ENCODE measurements around the gene SGSM2.
A peak's percentile ranks its signal among the peaks of the same experiment; 100 is the strongest.

Gene SGSM2

GRCh38 chr17:2398655-2399571 lies 61.6 kb downstream of the SGSM2 start:
- Histone ChIP-seq H3K4me2 (peak overlapping the region; percentile 97 to 100 (median 99)), H3K9me3 (replicated peaks in 1 of 11) (no peaks in the 10 kb centered on the region), H3K4me3 (peak overlapping the region; percentile 78 to 98 (median 94)), H3K4me1 (peaks cover 60 to 71% (median 68%) of the 10 kb centered on the region in 10 experiments), H3K9ac (peak overlapping the region; percentile 96 to 100 (median 98)), H3K36me3 (no peaks in the 10 kb centered on the region), H4K20me1 (peaks cover 4 to 59% (median 18%) of the 10 kb centered on the region in 11 experiments; a peak in 14 of 22 replicates), H3K27me3 (no peaks in the 10 kb centered on the region), H3K27ac (peak overlapping the region; percentile 91 to 100 (median 98))
- TF ChIP-seq Cebpa-rat (IDR thresholded peaks at IDR 0.05): no peak

- Histone ChIP-seq H4K20me1 (peaks cover 4 to 52% (median 18%) of the 10 kb centered on the region in 11 experiments; a peak in 14 of 22 replicates), H3K27ac (peak overlapping the region; percentile 91 to 100 (median 98))
These were observed 62.5 kb downstream of the SGSM2 start for GRCh38 chr17:2399572-2400473.

DNA sequence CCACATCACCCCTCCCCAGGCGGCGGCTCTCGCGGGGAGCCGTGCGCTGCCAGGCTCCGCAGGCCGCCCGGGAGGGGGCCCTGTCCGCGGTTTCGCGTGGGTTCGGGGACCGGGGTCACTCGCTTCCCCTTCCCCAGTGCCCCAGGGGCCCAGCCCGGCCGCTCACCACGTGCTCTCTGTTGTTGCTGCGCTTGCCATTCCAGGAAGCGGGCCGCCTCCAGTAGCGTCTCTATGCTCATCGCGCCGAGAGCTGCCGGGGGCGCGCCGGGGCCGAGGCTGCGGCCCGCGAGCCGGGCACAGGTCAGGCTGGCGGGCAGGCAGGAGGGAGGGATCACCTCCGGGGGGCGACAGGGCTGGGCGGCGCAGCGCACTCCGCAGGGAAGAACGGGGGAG lies 63.2 kb downstream of the SGSM2 start:
- H3K4me3 ChIP-seq: peak overlapping the region; percentile 78 to 98 (median 94)
- peaks cover 61 to 71% (median 69%) of the 10 kb centered on the region in 10 experiments for H3K4me1 ChIP-seq
- no peaks in the 10 kb centered on the region for H3K27me3 ChIP-seq
- peak overlapping the region; percentile 96 to 100 (median 98) for H3K9ac ChIP-seq
- no peaks in the 10 kb centered on the region for H3K36me3 ChIP-seq
- H3K9me3 ChIP-seq (replicated peaks in 1 of 11): no peaks in the 10 kb centered on the region
- H3K27ac ChIP-seq: peak overlapping the region; percentile 91 to 100 (median 98)
- peak overlapping the region; percentile 97 to 100 (median 99) for H3K4me2 ChIP-seq
- H4K20me1 ChIP-seq: peaks cover 4 to 46% (median 17%) of the 10 kb centered on the region in 11 experiments; a peak in 14 of 22 replicates
- TF ChIP-seq Cebpa-rat (IDR thresholded peaks at IDR 0.05): no peak

More at GRCh38 chr17:2399572-2400473, 62.5 kb downstream of the SGSM2 start:
- H3K36me3 ChIP-seq: no peaks in the 10 kb centered on the region
- H3K9me3 ChIP-seq (replicated peaks in 1 of 11): no peaks in the 10 kb centered on the region
- H3K4me3 ChIP-seq: peak overlapping the region; percentile 78 to 98 (median 94)
- TF ChIP-seq Cebpa-rat (IDR thresholded peaks at IDR 0.05): no peak
- peak overlapping the region; percentile 97 to 100 (median 99) for H3K4me2 ChIP-seq
- H3K27me3 ChIP-seq: no peaks in the 10 kb centered on the region
- H3K9ac ChIP-seq: peak overlapping the region; percentile 96 to 100 (median 98)
- H3K4me1 ChIP-seq: peaks cover 61 to 71% (median 69%) of the 10 kb centered on the region in 10 experiments

- peak within 1 kb of the TSS; percentile 97 to 100 (median 99) for H3K4me2 ChIP-seq
- peak within 1 kb of the TSS; percentile 91 to 100 (median 98) for H3K27ac ChIP-seq
- no peaks in the 10 kb centered on the region for H3K27me3 ChIP-seq
- no peak for TF ChIP-seq Cebpa-rat (IDR thresholded peaks at IDR 0.05)
- peaks cover 61 to 71% (median 69%) of the 10 kb centered on the region in 10 experiments for H3K4me1 ChIP-seq
- peaks cover 0 to 41% (median 14%) of the 10 kb centered on the region in 11 experiments; a peak in 13 of 22 replicates for H4K20me1 ChIP-seq
- no peaks in the 10 kb centered on the region for H3K9me3 ChIP-seq (replicated peaks in 1 of 11)
- no peaks in the 10 kb centered on the region for H3K36me3 ChIP-seq
- peak within 1 kb of the TSS; percentile 78 to 98 (median 94) for H3K4me3 ChIP-seq
- H3K9ac ChIP-seq: peak within 1 kb of the TSS; percentile 96 to 100 (median 98)
These were observed 63.6 kb downstream of the SGSM2 start, which contains the start of gene MNT for GRCh38 chr17:2400877-2401425. MNT (minus strand) TSS chr17:2401060; CDS start chr17:2400712, 348 bp downstream.

DNA sequence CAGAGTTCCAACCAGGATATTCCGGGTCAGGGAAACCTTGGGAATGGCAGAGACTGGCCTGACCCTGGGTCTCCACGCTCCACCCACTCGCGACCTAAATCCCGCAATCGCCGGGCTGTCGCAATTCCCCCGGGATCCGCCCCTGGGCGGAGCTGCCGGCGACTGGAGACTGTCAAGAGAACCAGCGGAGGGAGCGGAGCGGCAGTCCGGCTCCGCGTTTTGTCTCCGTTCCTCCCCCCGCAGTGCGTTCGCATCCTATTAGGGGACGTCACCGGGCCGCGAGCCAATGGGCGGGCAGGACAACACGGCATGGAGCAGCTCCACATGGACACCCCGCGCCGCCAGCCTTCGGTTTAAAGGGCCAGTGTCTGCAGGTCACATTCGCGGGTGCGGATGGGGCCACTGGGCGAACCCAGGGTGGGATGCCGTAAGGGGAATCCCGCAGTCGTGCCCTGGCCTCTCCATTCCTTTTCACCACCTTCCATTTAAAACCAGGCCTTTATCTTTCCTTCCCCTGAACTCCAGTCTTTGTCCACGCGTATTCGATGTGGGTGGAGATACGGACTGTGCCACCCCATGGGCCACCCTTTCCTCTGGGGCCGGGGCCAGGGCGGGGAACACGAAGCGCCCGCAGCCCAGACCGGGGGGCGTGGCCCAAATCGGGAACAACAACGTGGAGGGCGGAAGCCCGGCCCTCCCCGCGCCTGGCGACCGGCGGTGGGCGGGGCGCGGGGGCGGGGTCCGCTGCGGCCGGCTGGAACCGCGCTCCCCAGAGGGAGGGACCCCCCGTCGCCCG lies 64.3 kb downstream of the SGSM2 start:
- Histone ChIP-seq H3K27ac (peak overlapping the region; percentile 91 to 100 (median 98)), H4K20me1 (peaks cover 0 to 34% (median 9%) of the 10 kb centered on the region in 11 experiments; a peak in 10 of 22 replicates), H3K4me3 (peak overlapping the region; percentile 78 to 98 (median 94)), H3K27me3 (no peaks in the 10 kb centered on the region), H3K9me3 (replicated peaks in 1 of 11) (no peaks in the 10 kb centered on the region), H3K4me2 (peak overlapping the region; percentile 61 to 99 (median 91)), H3K9ac (peak overlapping the region; percentile 96 to 100 (median 98)), H3K36me3 (peaks cover 0 to 2% (median 0%) of the 10 kb centered on the region in 11 experiments; a peak in 1 of 22 replicates), H3K4me1 (peaks cover 62 to 71% (median 69%) of the 10 kb centered on the region in 10 experiments)
- peak; percentile 67 to 97 (median 86); a peak in 20 of 22 replicates for TF ChIP-seq Cebpa-rat (IDR thresholded peaks at IDR 0.05)

- Histone ChIP-seq H3K27ac (peak overlapping the region; percentile 73 to 100 (median 98)), H3K27me3 (no peaks in the 10 kb centered on the region), H4K20me1 (peaks cover 0 to 25% (median 8%) of the 10 kb centered on the region in 11 experiments; a peak in 9 of 22 replicates), H3K9me3 (replicated peaks in 1 of 11) (no peaks in the 10 kb centered on the region), H3K9ac (peak overlapping the region; percentile 74 to 100 (median 98)), H3K36me3 (peaks cover 0 to 11% (median 0%) of the 10 kb centered on the region in 11 experiments; a peak in 5 of 22 replicates), H3K4me1 (peaks cover 65 to 72% (median 71%) of the 10 kb centered on the region in 10 experiments), H3K4me3 (peak overlapping the region; percentile 60 to 98 (median 92)), H3K4me2 (peak overlapping the region; percentile 78 to 98 (median 94))
- TF ChIP-seq Cebpa-rat (IDR thresholded peaks at IDR 0.05): no peak
These were observed 65.2 kb downstream of the SGSM2 start for GRCh38 chr17:2402544-2402943.

- peaks cover 0 to 12% (median 0%) of the 10 kb centered on the region in 11 experiments; a peak in 5 of 22 replicates for H3K36me3 ChIP-seq
- H3K9me3 ChIP-seq (replicated peaks in 1 of 11): no peaks in the 10 kb centered on the region
- H3K4me3 ChIP-seq: peak overlapping the region in 5 of 10 experiments; percentile 78 to 98 (median 96); a peak in 5 of 20 replicates
- peak overlapping the region in 9 of 11 experiments; percentile 95 to 100 (median 98); a peak in 17 of 22 replicates for H3K27ac ChIP-seq
- H3K4me1 ChIP-seq: peaks cover 65 to 72% (median 69%) of the 10 kb centered on the region in 10 experiments
- H3K27me3 ChIP-seq: no peaks in the 10 kb centered on the region
- H3K9ac ChIP-seq: peak overlapping the region in 10 of 11 experiments; percentile 35 to 100 (median 98); a peak in 15 of 22 replicates
- H4K20me1 ChIP-seq: peaks cover 0 to 20% (median 4%) of the 10 kb centered on the region in 11 experiments; a peak in 8 of 22 replicates
- TF ChIP-seq Cebpa-rat (IDR thresholded peaks at IDR 0.05): no peak
- H3K4me2 ChIP-seq: peak overlapping the region; percentile 78 to 98 (median 94)
These were observed 65.7 kb downstream of the SGSM2 start for GRCh38 chr17:2403044-2403443.
